Muscle layer of colon (tissue), 2 donors: ENCODE data around the gene PSMB7.

Experiments
- H3K27ac ChIP-seq: one replicate; pipeline ENCODE4 v1.7.0; 2013; ENCODE audit warnings: low read depth, mild to moderate bottlenecking, low read length, moderate library complexity
- H3K27me3 ChIP-seq, 2 donors: one replicate each; pipeline ENCODE4 v1.7.0; 2013; ENCODE audit warnings: low read length in 2 of 2, mild to moderate bottlenecking in 2 of 2; ENCODE audit not compliant: insufficient read depth in 2 of 2, control insufficient read depth in 1 of 2
- H3K36me3 ChIP-seq: one replicate; pipeline ENCODE4 v1.7.0; 2013; ENCODE audit warnings: mild to moderate bottlenecking, low read length; ENCODE audit not compliant: insufficient read depth
- H3K4me1 ChIP-seq: one replicate; pipeline ENCODE4 v1.7.0; 2013; ENCODE audit warnings: mild to moderate bottlenecking, low read length; ENCODE audit not compliant: insufficient read depth
- H3K4me3 ChIP-seq, 2 donors: one replicate each; pipeline ENCODE4 v1.7.0; 2013; ENCODE audit warnings: low read length in 2 of 2, low read depth in 1 of 2, mild to moderate bottlenecking in 1 of 2, moderate library complexity in 1 of 2
- H3K9ac ChIP-seq: one replicate; pipeline ENCODE4 v1.7.0; 2013; ENCODE audit warnings: low read length
- H3K9me3 ChIP-seq: one replicate; pipeline ENCODE4 v1.7.0; 2013; ENCODE audit warnings: mild to moderate bottlenecking, low read length
- donor health status: abdominal sarcoma.
- donor health status: Adenocarcinoma of cecum.

The PSMB7 gene

GRCh38 chr9:124388275-124389048 is 26.8 kb downstream of the PSMB7 start:
- Histone ChIP-seq H3K9ac (no peak overlapping the region), H3K27ac (no peak overlapping the region), H3K9me3 (no peaks in the 10 kb centered on the region), H3K36me3 (peaks cover 11% of the 10 kb centered on the region), H3K4me1 (peaks cover 41% of the 10 kb centered on the region), H3K4me3 (no peak overlapping the region), H3K27me3 (no peaks in the 10 kb centered on the region)

DNA sequence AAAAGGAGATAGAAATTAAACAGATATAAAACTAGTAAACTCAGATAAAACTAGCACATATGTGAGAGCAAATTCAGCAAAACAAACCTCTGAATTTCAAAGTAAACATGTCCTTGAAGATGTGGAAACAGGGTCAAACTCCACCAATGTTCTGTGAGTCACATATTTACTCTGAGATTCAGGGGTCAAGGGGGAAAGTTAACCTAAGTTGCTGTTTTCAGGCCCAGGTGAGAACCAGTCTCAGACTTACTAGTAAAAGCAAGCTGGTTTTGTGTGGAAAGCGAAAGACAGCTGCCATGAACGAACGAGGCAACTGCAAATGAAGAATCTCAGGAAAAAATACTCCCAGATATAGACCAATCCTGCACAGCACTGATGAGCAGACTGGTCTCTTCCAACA is 29.0 kb downstream of the PSMB7 start:
- H3K9ac ChIP-seq = no peak overlapping the region
- no peaks in the 10 kb centered on the region for H3K27me3 ChIP-seq
- H3K36me3 ChIP-seq = peaks cover 19% of the 10 kb centered on the region
- no peaks in the 10 kb centered on the region for H3K9me3 ChIP-seq
- H3K27ac ChIP-seq = no peak overlapping the region
- no peak overlapping the region for H3K4me3 ChIP-seq
- H3K4me1 ChIP-seq = peaks cover 25% of the 10 kb centered on the region

DNA sequence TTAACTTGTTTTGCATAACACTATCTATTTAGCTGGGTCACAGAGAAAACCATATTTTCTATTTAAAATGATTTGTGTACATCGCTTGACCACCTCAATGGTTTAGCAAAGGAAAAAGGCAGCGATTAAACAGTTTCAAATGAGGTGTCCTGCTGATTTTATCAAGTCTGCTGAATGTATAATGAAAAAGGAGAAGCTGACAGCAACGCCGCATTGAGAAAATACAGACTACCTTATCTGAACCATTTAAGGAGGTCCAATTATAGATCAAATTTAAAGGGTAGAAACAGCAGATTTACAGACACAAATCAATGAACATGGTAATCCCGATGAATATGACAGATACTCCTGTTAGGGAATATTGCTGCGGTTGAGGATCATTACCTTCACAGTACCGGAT is 29.6 kb downstream of the PSMB7 start:
- H3K4me1 ChIP-seq = peaks cover 25% of the 10 kb centered on the region
- H3K27ac ChIP-seq = no peak overlapping the region

GRCh38 chr9:124384846-124385245 is 30.4 kb downstream of the PSMB7 start:
- no peak overlapping the region for H3K9ac ChIP-seq
- no peaks in the 10 kb centered on the region for H3K9me3 ChIP-seq
- peaks cover 19% of the 10 kb centered on the region for H3K4me1 ChIP-seq
- H3K27me3 ChIP-seq = no peaks in the 10 kb centered on the region
- no peak overlapping the region for H3K27ac ChIP-seq
- peaks cover 19% of the 10 kb centered on the region for H3K36me3 ChIP-seq
- H3K4me3 ChIP-seq = no peak overlapping the region

More for the DNA sequence above, 29.6 kb downstream of the PSMB7 start:
- no peaks in the 10 kb centered on the region for H3K27me3 ChIP-seq
- H3K4me3 ChIP-seq = no peak overlapping the region
- H3K9ac ChIP-seq = no peak overlapping the region
- no peaks in the 10 kb centered on the region for H3K9me3 ChIP-seq
- peaks cover 19% of the 10 kb centered on the region for H3K36me3 ChIP-seq

DNA sequence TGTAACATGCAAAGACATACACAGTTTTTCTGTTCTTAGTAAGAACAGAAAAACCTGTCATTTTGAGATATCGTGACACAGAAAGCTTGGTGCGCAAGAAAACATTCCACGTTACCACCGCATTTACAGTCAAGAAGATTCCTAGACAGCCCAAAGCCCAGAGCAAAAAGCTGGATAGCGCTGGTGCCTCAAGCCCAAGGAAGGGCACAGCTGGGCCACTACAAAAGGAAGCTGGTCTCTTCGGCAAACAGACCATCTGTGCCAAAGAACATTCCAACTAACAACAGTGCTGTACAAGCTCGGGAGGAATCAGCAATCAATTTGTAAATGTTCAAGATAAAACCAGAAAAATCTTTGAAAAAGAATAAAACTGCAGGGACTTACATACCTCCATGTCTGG is 31.0 kb downstream of the PSMB7 start:
- Histone ChIP-seq H3K9me3 (no peaks in the 10 kb centered on the region), H3K27ac (no peak overlapping the region), H3K4me3 (no peak overlapping the region), H3K4me1 (peaks cover 12% of the 10 kb centered on the region), H3K27me3 (no peaks in the 10 kb centered on the region), H3K36me3 (peaks cover 19% of the 10 kb centered on the region), H3K9ac (no peak overlapping the region)

DNA sequence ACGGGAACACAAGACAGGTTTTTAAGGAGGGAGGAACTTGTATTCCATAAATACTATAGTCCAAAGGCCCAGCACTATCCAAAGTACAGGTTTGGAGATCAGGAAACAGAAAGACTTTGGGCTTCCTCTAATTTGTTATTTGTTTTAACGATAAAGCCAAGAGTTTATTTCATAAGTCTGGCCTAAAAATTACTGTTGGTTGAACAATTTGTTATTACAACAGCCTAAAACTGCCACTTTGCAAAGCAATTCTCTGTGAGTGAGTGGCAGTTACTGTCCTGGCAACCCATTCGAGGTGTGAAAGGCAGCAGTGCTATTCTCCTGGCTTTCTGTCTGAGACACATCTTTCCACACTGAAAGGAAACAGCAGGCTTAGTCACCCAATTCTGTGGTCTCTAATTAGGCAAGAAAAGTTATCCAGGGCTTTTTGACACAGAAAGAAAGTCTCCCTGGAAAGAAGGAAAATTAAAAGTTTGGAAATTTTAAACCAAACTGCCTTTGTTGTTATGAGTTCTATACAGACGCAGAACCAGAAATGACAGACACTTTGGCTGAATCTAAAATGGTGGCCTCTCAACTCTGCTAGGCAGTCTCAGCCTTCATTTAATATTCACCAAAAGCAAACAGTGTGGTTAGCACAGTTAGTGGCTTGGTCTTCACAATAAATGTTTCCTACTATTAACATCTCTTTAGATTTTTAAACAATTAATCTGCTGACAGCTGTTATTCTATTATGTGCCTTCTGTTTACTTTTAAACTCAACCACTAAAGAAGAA is 33.9 kb downstream of the PSMB7 start:
- Histone ChIP-seq H3K27ac (no peak overlapping the region), H3K27me3 (no peaks in the 10 kb centered on the region), H3K36me3 (peaks cover 19% of the 10 kb centered on the region)

DNA sequence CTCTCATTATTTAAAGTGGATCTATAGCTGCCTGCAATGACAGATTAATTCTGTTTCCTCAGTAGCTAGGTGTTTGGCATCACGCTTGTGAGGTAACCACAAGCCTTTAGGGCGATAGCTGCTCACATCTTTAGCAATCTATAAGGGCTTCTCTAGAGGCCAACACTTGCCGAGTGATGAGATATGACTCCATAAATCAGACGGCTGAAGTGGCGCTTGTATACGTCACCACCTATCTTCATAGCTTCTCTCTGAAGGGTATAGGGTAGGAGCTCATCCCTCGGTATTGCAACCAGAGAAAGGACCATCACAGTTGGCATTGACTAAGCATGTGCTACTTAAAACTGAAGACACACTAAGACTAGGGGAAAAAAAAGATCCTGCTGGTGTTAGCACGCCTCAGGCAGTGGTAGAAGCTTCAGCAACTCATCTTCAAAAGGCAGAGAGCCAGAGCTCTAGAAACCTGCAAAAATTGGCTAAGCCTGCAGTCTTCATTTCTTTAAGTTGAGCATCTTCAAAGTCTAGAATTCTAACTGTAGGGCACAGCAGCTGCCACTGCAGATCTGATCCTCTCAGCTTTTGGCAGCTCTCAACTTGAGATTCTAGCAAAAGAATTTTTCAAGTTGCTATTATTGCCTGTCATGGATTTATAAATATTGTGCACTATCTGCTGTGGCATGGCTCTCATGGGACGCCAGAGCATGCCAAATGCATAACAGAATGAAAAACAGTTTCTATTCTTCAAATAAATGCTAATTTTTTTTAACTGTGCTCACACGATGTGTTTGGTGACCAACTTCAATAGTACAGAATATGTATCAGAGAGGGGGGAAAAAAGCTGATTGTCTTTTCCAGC is 37.5 kb downstream of the PSMB7 start:
- Histone ChIP-seq H3K9ac (no peak overlapping the region), H3K27ac (no peak overlapping the region), H3K36me3 (peaks cover 3% of the 10 kb centered on the region), H3K4me3 (no peak overlapping the region), H3K9me3 (no peaks in the 10 kb centered on the region), H3K4me1 (peaks cover 13% of the 10 kb centered on the region), H3K27me3 (no peaks in the 10 kb centered on the region)

More for the DNA sequence above, 33.9 kb downstream of the PSMB7 start:
- Histone ChIP-seq H3K4me3 (no peak overlapping the region), H3K9me3 (no peaks in the 10 kb centered on the region), H3K9ac (no peak overlapping the region), H3K4me1 (peaks cover 16% of the 10 kb centered on the region)

DNA sequence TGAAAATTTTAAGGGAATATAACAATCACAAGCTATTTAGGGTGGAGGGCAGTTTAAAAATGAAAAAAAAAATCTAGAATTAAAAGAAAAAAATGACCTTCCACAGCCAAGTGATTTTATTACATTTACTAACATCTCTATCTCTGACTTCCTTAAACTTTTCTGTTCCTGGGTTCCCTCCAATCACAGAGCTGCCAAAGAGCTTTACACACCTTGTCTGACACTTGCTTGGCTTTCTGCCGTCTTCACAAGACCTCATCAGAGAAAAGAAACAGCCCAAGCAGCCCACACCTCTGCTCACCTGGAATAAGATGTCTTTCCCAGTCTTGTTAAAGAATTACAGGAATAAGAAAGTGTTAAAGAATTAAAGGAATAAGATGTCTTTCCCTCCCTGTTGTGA is 38.9 kb downstream of the PSMB7 start:
- Histone ChIP-seq H3K9ac (no peak overlapping the region), H3K36me3 (no peaks in the 10 kb centered on the region), H3K27me3 (no peaks in the 10 kb centered on the region)

GRCh38 chr9:124375726-124376125 is 39.5 kb downstream of the PSMB7 start:
- no peaks in the 10 kb centered on the region for H3K9me3 ChIP-seq
- peaks cover 13% of the 10 kb centered on the region for H3K4me1 ChIP-seq
- no peaks in the 10 kb centered on the region for H3K36me3 ChIP-seq
- H3K4me3 ChIP-seq = no peak overlapping the region
- H3K27ac ChIP-seq = no peak overlapping the region
- H3K27me3 ChIP-seq = no peaks in the 10 kb centered on the region
- H3K9ac ChIP-seq = no peak overlapping the region

More for the DNA sequence above, 38.9 kb downstream of the PSMB7 start:
- Histone ChIP-seq H3K27ac (no peak overlapping the region), H3K4me1 (peaks cover 13% of the 10 kb centered on the region), H3K9me3 (no peaks in the 10 kb centered on the region), H3K4me3 (no peak overlapping the region)

GRCh38 chr9:124373851-124374250 is 41.4 kb downstream of the PSMB7 start:
- Histone ChIP-seq H3K4me3 (no peak overlapping the region), H3K9ac (no peak overlapping the region), H3K9me3 (no peaks in the 10 kb centered on the region), H3K36me3 (no peaks in the 10 kb centered on the region), H3K27ac (no peak overlapping the region), H3K4me1 (peaks cover 13% of the 10 kb centered on the region), H3K27me3 (no peaks in the 10 kb centered on the region)

GRCh38 chr9:124373386-124373785 is 41.9 kb downstream of the PSMB7 start:
- Histone ChIP-seq H3K9ac (no peak overlapping the region), H3K36me3 (no peaks in the 10 kb centered on the region), H3K27me3 (no peaks in the 10 kb centered on the region), H3K4me3 (no peak overlapping the region), H3K4me1 (peaks cover 9% of the 10 kb centered on the region), H3K27ac (no peak overlapping the region), H3K9me3 (no peaks in the 10 kb centered on the region)
